NCI-H82 treated with DMSO at 0.1 percent for 48 hours (cell line): Measurements from ENCODE around the gene HOXA9.
A peak's percentile ranks its signal among the peaks of the same experiment; 100 is the strongest.

Experiments
- DNase-seq: peaks from one replicate; lab custom pipeline; 2025; ENCODE audit not compliant: unreplicated experiment; lab: John Stamatoyannopoulos, UW

The HOXA9 gene

DNA sequence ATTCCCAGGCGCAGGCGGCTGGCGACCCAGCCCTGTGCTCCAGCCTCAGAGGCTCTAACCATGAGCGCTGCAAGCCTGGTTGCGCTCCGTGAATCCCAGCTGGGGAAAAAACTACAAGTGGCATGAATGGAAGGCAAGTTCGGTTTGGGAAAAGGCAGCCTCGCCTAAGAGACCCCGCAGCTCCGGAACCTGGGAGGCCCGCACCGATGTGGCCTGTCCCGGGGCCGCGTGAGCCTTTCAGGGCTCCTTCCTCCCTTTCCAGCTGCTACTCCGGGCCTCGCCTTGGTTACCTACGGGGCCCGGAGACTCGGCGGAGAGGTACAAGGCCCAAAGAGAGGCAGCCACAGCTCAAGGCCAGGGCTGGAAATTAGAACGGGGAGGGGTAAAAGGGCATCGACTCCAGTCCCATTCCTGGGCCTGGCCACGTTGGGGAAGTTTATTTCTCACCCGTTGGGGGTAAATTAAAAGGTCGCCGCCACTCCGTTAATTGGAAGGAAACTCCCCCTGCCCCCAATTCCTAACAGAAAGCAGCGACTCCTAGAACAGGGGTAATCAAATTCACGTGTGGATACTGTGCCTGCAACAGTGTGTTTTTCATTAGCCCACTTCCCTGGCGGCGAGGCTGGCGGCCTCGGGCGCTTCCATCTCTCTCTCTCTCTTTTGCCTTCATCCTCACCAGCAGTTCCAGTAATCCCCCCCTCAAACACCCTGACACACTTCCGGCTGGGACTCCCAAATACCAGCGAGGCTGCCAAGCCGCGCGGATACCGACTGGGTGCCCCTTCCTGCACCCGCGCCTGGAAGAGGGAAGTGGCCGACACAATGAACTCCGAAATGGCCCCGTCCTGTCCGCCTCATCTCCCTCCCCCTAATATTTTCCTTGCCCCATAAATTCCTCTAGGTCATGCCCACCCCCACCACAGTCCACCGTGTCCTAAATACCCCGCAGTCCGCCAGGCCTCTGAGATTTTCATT is 1.5 kb upstream of the HOXA9 start:
- no peak for DNase-seq

DNA sequence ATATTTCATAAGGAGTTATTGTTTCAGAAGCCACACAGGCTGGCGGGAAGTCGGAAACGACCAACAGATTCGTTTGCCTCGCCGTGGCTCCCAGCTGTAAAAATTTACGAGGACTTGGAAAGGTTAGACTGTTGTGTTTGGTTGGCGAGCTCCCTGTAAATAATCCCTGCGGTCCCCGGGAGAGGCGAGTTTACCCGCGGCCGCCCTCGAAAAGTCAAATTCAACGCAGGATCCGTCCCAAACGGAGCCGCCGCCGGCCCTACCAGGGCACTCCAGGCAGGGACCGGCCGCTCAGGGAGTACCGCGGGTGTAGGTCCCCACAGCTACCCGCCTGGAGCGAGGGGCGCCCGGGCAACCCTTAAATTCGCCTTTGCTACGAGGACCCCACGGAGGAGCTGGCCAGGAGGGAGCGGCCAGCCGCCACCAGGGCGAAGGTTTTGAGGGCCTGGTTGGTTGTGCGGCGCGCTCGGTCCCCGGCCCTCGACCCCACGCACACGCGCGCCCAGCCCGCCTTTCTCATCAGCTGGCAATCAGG is 726 bp upstream of the HOXA9 start:
- DNase-seq = no peak

DNA sequence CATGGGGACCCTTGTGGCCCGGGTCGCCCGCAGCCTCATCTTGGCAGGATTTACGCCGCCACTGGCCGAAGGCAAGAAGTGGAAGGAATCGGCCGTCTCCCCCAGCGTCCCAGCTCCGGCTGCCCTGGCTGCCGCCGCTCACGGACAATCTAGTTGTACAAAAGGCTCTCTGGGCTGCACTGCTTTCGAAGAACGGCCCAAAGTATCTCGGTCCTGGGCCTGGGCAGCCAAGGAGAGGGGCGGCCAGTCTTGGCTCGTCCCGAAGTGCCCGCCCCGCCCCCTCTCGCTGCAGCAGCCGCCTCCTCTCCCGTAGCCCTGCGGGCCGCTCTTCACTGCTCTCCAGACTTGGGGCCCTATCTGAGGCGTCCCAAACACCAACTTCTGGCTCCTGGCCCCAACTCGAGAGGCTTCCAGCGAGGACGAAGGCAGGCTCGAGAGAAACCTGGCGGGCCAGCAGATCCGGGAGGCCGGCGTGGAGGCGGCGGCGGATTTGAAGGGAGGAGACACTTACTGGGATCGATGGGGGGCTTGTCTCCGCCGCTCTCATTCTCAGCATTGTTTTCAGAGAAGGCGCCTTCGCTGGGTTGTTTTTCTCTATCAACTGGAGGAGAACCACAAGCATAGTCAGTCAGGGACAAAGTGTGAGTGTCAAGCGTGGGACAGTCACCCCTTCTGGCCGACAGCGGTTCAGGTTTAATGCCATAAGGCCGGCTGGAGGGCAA is 809 bp downstream of the HOXA9 start:
- no peak for DNase-seq

DNA sequence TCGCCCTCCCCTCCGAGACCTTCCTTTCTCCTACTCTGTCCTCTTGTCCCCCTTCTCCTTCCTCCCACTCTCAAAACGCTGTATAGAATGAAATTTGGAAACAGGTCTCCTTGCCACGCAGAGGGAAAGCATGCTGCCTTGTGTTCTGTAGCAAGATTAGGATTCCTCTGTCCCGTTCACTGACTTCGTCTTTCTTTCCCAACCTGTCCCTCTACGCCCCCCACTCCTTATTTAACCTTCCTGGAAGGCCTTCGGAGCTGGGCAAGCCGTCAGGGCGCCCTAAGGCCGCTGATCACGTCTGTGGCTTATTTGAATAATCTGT is 1.3 kb downstream of the HOXA9 start:
- no peak for DNase-seq

DNA sequence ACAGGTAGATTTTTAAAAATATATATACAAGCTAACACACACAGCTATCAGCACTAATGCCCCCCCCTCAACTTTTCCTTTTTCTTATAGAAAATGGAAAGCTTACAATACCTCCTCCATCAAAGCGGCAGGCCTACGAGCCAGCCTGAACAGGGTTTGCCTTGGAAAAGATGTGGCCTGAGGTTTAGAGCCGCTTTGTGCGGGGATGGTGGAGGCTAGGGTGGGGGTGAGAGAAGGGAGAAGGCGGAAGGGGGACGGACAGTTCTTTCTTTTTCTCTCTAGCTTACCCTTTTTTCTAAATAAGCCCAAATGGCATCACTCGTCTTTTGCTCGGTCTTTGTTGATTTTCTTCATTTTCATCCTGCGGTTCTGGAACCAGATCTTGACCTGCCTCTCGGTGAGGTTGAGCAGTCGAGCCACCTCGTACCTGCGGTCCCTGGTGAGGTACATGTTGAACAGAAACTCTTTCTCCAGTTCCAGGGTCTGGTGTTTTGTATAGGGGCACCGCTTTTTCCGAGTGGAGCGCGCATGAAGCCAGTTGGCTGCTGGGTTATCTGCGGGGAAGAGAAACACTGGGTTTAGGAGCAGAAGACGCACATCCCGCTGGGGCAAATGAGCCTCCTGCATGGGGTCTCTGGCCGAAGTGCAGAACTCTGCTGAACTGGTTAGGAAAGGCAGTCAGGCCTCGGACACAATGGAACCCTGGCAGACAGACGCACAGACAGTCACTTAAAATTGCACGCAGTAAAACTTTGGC is 1.9 kb downstream of the HOXA9 start:
- no peak for DNase-seq

DNA sequence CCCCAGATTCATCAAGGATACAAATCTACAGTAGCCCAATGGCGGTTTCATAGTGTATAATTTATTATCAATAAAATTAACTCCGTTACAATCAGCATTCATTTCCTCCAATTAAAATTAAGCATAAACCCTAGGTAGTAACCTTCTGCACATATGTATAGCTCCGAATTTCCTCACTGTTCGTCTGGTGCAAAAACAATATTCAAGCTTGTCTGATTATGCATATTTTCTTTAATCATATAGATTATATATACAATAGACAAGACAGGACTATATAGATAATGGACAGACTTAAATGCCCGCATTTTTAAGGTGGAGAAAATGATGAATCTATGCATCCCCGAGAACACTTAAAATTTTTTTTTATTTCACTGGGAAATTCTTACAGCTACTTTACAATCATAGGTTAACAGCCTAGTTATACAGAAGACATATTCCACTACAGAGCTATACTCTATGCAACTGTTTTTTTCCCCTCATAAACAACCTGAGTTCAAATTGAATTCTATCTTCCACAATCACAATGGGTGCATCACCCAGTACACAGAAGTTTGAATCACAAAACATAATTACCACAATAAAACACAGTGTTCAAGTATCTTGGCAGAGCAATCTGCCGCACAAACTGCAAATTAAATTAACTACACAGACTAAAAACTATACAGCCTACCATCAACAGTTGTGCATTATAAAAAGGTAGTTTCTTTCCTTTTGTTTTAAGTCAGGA is 2.6 kb downstream of the HOXA9 start:
- no peak for DNase-seq

DNA sequence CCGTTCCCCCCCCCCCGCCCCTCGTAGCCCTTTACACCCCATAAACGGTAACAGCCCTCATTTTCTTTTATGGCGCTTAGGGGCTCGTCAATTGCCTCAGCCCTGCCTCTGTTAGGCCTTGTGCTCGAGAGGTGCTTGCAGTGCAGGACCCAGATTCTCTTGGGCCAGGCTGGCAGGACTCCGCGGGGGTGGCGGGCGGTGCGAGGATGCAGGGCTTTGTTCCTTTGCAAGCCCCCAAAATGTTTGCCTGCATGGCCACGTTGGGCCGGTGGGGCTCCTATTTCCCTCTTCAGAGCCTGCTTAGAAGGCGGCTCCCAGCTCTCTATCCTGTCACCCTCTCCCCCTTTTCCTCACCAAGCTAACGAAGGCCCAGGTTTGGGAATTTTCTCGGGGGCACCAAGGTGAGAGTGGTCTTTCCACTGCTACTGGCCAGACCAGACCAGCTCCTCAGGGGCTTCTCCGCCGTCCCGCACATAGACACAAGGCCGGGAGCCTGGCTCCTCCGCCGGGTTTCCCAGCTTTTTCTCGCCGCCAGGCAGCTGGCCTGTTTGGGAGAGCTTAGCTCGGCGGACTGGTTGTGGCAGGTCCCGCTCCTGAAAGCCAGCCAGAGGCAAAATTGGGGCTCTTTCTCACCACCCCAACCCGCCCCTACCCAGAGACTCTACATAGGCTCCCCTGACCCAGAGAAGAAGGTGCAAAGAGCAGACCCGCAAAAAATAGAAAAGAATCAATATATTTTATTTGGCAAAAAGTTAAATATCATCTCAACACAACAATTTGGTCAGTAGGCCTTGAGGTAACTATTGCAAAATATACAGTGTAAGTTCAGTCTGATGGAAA is 3.4 kb downstream of the HOXA9 start:
- DNase-seq = no peak

DNA sequence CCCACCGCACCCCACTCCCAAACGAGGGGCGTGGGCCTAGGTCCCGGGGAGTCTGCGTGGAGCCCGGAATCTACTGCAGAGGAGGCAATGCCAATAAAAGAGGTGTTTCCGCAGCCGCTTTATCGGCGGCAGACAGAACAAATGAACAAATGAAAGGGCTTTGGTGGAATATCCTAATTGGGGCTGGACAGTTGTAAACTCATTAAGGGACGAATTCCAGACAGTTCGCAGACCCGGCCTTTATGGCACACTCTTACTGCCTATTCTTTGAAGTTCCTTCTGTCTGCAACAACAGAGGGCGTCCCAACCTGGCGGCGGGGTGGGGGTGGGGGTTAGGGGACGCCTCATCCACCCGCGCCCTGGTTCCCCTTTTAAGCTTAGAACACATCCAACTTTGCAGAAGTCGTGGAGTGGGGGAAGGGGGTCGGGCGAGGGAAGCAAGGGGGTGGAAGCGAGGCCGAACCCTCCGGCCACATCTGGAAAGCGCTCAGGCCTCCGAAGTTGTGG is 4.1 kb downstream of the HOXA9 start:
- DNase-seq = no peak

DNA sequence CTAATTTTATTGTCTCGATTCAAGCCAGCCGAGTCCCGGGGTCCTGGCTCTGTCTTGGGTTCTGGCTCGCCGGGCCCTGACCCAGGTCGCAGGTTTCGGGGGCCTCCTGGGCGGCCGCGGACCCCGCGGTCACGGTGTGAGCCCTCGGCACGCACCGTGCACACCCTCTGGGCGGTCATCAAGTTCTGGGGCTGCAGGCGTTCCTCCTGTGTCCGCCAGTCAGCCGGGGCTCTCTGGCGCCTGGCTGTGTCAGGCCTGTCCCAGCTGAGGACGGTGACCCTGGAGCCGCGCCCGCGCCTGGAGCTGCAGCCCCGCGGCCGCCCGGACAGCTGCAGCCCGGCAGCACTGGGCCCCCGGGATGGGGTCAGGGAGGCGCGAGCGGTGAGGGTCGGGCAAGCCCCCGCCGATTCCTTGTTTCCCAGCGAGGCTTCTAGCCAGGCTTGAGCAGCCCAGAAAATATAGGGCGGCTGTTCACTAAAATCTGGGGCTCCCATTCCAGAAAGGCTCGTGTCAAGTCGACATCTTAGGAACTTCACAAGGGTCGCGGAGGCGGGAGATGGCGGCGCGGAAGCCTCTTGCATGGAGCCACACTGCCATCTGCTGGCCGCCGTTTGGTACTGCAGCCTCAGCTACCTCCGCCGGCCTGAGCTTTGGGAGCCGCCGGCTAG is 4.7 kb downstream of the HOXA9 start:
- peak; percentile 38 for DNase-seq

DNA sequence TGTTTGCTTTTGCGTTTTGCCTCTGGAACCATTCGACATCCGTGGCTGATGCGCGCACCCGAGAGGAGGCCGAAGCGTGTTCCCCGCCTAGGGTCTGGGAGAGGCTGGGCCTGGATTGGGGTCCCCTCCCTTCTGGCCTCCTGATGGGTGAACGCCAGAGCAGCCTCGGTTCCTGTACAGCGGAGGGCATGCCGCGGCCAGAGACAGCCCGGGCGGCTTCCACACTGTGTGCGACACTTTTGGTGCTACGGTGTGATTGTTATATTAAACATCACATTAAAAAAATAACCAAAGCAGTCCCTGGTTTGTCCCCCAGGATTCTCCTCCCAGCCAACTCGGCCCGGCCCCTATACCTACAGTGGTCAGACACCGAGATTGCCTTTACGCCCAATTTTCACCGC is 5.2 kb downstream of the HOXA9 start:
- no peak for DNase-seq

DNA sequence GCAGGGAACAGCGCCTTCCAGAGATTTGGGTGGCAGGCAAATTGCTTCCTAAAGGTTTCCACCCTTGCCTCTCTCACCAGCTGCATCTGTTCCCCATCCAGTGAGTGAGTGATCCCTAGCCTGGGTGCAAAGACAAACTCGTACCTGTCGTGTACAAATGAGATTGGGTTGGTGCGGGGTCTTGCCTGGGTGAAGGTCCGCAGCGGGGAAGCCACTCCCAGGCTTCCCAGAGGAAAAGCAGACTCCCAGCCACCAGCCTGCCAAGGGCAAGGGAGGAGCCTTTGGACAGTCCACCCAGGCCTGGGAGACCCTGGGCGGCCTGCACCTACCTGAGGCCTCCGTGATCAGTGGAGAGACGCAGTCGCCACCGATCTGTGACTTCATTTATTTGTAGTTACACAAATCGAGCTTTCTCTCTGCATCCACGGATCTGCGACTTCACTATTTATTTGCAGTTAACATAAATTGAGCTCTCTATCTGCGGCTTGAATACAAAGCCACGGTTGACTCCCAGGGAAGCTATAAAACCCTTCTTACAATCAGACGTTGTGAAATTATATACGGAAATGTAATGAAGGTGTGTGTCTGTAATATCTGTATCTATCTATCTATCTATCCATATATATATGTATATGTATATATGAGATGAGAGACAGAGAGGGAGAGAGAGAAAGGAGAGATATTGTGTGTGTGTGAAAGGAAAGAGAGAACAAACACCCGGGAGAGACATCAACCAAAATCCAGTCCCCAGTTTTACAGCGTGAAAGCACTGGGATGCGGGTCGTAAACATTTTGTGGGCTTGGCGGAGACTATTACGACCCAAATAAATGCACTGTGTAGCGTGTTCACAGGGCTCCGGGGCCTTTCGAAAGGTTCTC is 5.8 kb downstream of the HOXA9 start:
- no peak for DNase-seq

DNA sequence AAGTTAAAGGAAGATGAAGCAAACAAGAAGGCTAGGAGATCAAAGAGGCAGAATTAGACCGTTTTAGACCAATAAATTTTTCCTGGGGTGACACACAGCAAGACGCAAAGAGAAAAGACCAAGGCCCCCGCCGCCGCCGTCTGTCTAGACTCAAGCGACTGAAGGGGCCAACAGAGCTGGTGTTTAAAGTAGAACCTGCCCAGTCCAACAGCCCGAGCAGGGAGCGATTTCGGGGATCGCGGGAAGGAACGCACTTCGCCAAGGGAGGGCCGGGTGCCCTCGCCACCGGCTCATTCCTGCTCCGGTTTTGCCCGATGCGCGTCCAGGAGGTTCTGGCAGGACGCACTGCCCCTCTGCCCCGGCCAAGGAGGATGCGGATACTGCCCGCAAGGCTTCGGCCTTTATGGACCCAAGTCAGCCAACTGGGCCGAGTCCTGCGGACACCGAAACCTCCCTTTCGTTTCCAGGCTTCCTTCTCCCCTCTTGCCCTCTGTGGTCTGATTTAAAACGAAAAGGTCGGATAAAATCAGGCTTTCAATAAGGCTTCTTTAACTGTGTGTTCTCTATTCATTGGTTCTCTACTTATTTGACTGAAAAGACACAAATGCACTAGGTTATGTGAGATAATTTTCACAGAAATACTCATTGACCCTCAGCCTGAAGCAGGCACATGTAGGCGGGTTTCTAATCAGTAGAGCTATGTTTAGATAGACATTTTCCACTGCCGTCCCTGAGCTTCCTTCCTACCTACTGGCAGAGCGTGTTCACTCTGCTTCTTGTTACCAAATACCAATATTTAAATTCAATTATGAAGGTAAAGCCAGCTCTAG is 6.7 kb downstream of the HOXA9 start:
- DNase-seq = no peak

DNA sequence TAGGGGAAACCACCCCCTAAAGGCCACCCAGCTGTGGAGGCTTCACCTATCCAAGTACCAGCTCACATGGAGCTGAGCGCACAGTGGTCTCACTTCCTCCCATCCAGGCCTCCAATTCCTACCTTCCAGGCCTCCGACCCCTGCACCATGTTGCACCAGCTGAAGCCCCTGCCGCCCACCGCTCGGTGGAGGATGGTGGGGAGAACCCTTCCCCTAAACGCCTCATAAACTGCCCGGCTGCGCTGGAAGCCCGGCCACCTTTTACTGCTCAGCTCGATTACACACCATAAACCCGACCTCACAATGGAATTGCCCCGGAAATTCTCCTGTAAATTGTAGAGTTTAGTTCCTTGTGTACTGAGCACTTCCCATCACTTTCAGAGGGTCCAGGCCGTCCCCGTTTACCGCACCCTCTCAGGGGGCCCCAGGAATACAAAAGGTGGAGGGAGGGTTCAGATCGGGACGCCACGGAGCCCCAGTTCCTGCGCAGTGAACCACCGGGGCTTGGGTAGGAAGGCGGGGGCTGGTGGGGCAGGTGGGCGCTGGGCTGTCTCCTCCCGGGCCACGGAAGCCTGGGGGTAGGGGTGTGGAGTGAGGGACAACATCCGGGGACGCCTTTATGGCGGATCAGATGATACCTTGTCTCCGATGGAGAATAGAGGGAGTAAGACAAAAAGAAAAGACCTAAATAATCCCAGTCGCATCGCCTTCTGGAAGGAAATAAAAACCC is 7.5 kb downstream of the HOXA9 start:
- DNase-seq = no peak

DNA sequence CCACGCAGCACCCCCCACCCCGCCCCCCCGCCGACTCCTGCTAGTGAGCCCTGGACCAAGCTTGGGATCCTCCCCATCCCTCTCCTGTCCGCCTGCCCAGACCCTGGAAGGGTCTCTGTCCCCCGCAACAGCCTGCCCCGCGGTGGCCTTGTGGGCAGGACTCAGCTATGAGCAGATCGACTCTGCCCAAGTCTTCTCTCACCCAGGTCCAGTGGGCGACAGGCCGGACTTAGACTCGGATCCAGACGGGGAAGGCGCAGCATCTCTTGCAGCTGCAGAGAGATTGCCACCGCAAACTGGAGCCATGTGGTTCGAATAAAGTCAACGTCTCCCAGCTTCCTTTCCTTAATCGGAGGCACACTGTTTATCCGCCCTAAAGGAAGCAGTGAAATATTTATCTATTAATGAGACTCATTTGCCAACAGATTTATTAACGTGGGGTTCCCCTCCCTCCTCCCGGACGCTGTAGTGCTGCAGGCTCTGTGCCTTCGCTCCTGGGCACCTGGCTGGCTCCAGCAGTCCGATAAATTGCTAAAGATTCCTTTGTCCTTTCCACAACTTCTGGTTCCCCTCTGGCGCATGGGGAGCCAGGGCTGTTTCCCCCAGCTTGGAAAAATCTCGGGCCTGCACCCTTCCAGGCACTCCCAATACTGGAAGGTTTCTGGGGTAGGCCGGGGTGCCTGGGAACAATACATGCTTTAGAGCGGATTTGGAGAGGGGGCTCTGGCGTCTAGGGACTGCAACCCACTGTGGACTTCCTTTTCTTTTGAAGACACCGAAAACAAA is 8.2 kb downstream of the HOXA9 start:
- no peak for DNase-seq

DNA sequence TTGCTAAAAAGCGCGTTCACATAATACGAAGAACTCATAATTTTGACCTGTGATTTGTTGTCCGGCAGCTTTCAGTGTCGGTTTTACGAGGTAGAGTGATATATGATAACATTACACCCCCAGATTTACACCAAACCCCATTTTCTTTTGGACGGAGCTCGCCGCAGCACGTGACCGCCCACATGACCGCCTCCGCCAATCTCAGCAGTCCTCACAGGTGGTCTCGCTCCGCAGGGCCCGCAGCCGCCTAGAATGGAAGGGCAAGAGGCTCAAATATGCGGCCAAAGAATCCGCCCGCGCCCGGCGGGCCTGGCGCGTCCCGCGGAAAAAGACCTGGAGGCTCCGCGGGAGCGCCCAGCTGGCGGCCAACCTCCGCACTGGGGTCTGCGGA is 8.8 kb downstream of the HOXA9 start, which contains the start of gene HOXA7:
TSS of gene HOXA7 (minus strand) at position 168 of the 391 bp plus-strand sequence. CDS start at position 38, 130 bp downstream.
- DNase-seq = peak; percentile 64
